ENCODE measurements around the gene PPIF. TPM values are rescaled to one million over a fixed set of nuclear protein-coding genes. Genes with fewer than 3 reads are reported as not detected.

PPIF gene
- total and polyA plus RNA-seq, 4 donors = 21.7 to 96.8 (median 39.9) TPM

- H3K9ac ChIP-seq (ENCODE audit: insufficient read depth in 1 of 2, low read length in 2 of 2) = no peak overlapping the region
- H3K4me1 ChIP-seq (ENCODE audit: control insufficient read depth in 5 of 5, insufficient read depth in 5 of 5, low read length in 5 of 5) = peaks cover 0 to 20% (median 6%) of the 10 kb centered on the region in 5 donors
- no peak overlapping the region for H3K27ac ChIP-seq (ENCODE audit: low read depth in 1 of 2, low read length in 1 of 2)
- no peaks in the 10 kb centered on the region for H3K9me3 ChIP-seq (ENCODE audit: control insufficient read depth in 4 of 4, insufficient read depth in 3 of 4, low read length in 3 of 4)
- DNase-seq (no peak), ATAC-seq (ENCODE audit: insufficient read depth, low FRiP score) (no peak)
- H3K27me3 ChIP-seq (ENCODE audit: control insufficient read depth in 3 of 3, insufficient read depth in 3 of 3, low read length in 2 of 3) = no peaks in the 10 kb centered on the region
- no peak overlapping the region for H3K4me3 ChIP-seq
- 78 to 85% methylated on average over 6 of the region's 6 CpGs for WGBS, 2 donors
- TF ChIP-seq CTCF (IDR thresholded peaks at IDR 0.05; ENCODE audit: control extremely low read depth, extremely low read depth) = no peak
- H3K36me3 ChIP-seq (ENCODE audit: control insufficient read depth in 4 of 4, insufficient read depth in 4 of 4, low read length in 4 of 4) = peaks cover 18 to 46% (median 29%) of the 10 kb centered on the region in 4 donors
These were observed 2.6 kb downstream of the PPIF start for GRCh38 chr10:79349766-79350406.

- H3K4me1 ChIP-seq (ENCODE audit: control insufficient read depth in 5 of 5, insufficient read depth in 5 of 5, low read length in 5 of 5) = peaks cover 0 to 20% (median 6%) of the 10 kb centered on the region in 5 donors
These were observed 3.3 kb downstream of the PPIF start for GRCh38 chr10:79350407-79351154.

GRCh38 chr10:79351332-79351731, 4.1 kb downstream of the PPIF start:
- DNase-seq (no peak), ATAC-seq (ENCODE audit: insufficient read depth, low FRiP score) (no peak)
- no peaks in the 10 kb centered on the region for H3K9me3 ChIP-seq (ENCODE audit: control insufficient read depth in 4 of 4, insufficient read depth in 3 of 4, low read length in 3 of 4)
- no peak for TF ChIP-seq CTCF (IDR thresholded peaks at IDR 0.05; ENCODE audit: control extremely low read depth, extremely low read depth)
- H3K27ac ChIP-seq (ENCODE audit: low read depth in 1 of 2, low read length in 1 of 2) = no peak overlapping the region
- peaks cover 18 to 48% (median 31%) of the 10 kb centered on the region in 4 donors for H3K36me3 ChIP-seq (ENCODE audit: control insufficient read depth in 4 of 4, insufficient read depth in 4 of 4, low read length in 4 of 4)
- H3K4me3 ChIP-seq = no peak overlapping the region
- WGBS, 2 donors = 84 to 90% methylated on average over 13 of the region's 13 CpGs
- no peak overlapping the region for H3K9ac ChIP-seq (ENCODE audit: insufficient read depth in 1 of 2, low read length in 2 of 2)
- H3K4me1 ChIP-seq (ENCODE audit: control insufficient read depth in 5 of 5, insufficient read depth in 5 of 5, low read length in 5 of 5) = peaks cover 0 to 20% (median 6%) of the 10 kb centered on the region in 5 donors
- no peaks in the 10 kb centered on the region for H3K27me3 ChIP-seq (ENCODE audit: control insufficient read depth in 3 of 3, insufficient read depth in 3 of 3, low read length in 2 of 3)

More at GRCh38 chr10:79350407-79351154, 3.3 kb downstream of the PPIF start:
- Histone ChIP-seq H3K27me3 (ENCODE audit: control insufficient read depth in 3 of 3, insufficient read depth in 3 of 3, low read length in 2 of 3) (no peaks in the 10 kb centered on the region), H3K4me3 (no peak overlapping the region), H3K36me3 (ENCODE audit: control insufficient read depth in 4 of 4, insufficient read depth in 4 of 4, low read length in 4 of 4) (peaks cover 18 to 48% (median 29%) of the 10 kb centered on the region in 4 donors), H3K9ac (ENCODE audit: insufficient read depth in 1 of 2, low read length in 2 of 2) (no peak overlapping the region), H3K27ac (ENCODE audit: low read depth in 1 of 2, low read length in 1 of 2) (no peak overlapping the region), H3K9me3 (ENCODE audit: control insufficient read depth in 4 of 4, insufficient read depth in 3 of 4, low read length in 3 of 4) (no peaks in the 10 kb centered on the region)
- DNase-seq (no peak), ATAC-seq (ENCODE audit: insufficient read depth, low FRiP score) (no peak)
- WGBS, 2 donors = 91 to 94% methylated on average over 21 of the region's 21 CpGs
- no peak for TF ChIP-seq CTCF (IDR thresholded peaks at IDR 0.05; ENCODE audit: control extremely low read depth, extremely low read depth)

Data from lung (tissue), 12 donors.